Fibroblast of villous mesenchyme (primary cell): ENCODE results near the gene CDK6. TPM values are rescaled to one million over a fixed set of nuclear protein-coding genes. Genes with fewer than 3 reads are reported as not detected.

Experiments
- DNase-seq: peaks from one replicate; pipeline ENCODE4 v3.0.0-alpha.2; 2010; ENCODE audit warnings: low read depth
- H3K4me3 ChIP-seq: 2 replicates; pipeline ENCODE4 v1.5.1; 2011; ENCODE audit warnings: low read depth, mild to moderate bottlenecking, low read length
- total RNA-seq: library from RNA; depleted of rRNA; stranded (reverse); fragments of >200 nt; gene quantifications from 2 replicates; pipeline ENCODE4 v1.2.3, GENCODE V29; 2012
- TF ChIP-seq, protein P1 (sequence below): IDR thresholded peaks from 2 replicates; pipeline ENCODE4 v1.5.1; 2012; ENCODE audit warnings: low read depth, mild to moderate bottlenecking, low read length; ENCODE audit not compliant: insufficient read depth

Gene CDK6
- total RNA-seq, 1 donor = 30.7 TPM

DNA sequence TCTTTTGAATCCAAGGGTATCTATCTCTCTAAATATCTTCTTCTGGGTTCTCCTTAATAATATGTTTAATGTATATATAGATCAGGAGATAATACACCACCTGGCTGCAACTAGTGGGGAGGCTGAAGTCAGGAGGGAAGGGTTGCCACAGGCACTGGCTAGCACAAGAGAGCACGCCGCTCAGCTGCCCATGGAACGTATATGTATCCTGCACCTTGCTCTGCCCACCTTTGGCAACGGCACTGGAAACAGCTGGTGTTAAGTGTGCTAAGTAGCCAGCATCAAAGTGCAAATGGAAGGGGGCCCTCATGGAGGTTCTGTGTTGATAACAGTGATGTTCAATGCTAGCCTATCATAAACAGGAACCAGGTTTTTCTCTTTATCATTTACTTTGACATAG is 196.4 kb downstream of the CDK6 start:
- DNase-seq = no peak
- TF ChIP-seq, protein P1, sequence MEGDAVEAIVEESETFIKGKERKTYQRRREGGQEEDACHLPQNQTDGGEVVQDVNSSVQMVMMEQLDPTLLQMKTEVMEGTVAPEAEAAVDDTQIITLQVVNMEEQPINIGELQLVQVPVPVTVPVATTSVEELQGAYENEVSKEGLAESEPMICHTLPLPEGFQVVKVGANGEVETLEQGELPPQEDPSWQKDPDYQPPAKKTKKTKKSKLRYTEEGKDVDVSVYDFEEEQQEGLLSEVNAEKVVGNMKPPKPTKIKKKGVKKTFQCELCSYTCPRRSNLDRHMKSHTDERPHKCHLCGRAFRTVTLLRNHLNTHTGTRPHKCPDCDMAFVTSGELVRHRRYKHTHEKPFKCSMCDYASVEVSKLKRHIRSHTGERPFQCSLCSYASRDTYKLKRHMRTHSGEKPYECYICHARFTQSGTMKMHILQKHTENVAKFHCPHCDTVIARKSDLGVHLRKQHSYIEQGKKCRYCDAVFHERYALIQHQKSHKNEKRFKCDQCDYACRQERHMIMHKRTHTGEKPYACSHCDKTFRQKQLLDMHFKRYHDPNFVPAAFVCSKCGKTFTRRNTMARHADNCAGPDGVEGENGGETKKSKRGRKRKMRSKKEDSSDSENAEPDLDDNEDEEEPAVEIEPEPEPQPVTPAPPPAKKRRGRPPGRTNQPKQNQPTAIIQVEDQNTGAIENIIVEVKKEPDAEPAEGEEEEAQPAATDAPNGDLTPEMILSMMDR = no peak
- H3K4me3 ChIP-seq = no peak overlapping the region

DNA sequence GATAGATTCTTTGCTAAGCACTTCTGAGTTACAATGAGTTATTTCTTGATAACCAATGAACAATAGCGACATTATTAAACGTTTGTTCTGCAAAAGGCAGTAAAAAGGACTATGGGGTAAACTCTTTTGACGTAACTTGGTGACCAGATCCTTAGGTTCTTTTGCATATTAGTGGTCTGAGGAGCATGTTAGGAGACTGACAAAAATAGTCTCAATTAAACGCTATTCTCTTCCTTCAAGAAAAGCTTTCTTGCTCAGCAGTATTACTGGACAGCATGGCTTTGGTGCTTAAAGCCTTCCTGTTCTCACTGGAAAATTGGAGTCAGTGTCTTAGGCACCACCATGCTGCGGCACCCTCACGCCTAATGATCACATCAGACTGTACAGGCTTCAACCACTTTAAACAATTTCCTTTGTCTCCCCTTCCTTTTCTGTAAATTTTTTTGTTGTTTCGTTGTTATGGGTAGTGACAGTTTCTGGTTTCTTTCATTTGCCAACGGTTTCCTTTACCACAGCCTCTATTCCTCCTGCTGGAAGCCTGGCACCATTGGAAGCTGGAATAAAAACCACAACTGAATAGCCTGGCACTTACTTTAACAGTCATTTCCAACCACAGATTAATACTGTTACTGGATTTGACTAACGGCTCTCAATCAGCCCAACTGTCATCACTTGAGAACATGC is 197.0 kb downstream of the CDK6 start:
- no peak for DNase-seq
- no peak overlapping the region for H3K4me3 ChIP-seq
- TF ChIP-seq, protein P1 = no peak

DNA sequence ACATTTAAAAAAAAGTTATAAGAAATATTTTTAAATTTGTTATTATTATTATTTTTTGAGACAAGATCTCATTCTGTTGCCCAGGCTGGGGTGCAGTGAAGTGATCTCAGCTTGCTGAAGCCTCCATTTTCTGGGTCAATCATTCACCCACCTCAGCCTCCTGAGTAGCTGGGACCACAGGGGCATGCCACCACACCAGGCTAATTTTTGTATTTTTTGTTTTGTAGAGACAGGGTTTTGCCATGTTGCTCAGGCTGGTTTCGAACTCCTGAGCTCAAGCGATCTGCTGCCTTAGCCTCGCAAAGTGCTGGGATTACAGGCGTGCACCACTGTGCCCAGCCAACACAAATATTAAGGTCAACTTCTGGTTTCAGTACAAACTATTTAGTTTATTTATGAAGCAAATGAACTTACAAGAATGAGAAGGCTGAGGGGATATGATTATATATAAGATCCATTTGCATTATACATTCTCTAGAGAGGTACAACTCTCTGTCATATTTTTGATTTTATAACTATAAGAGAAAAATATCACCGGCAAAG is 200.3 kb downstream of the CDK6 start:
- TF ChIP-seq, protein P1 = no peak
- no peak for DNase-seq
- no peak overlapping the region for H3K4me3 ChIP-seq

DNA sequence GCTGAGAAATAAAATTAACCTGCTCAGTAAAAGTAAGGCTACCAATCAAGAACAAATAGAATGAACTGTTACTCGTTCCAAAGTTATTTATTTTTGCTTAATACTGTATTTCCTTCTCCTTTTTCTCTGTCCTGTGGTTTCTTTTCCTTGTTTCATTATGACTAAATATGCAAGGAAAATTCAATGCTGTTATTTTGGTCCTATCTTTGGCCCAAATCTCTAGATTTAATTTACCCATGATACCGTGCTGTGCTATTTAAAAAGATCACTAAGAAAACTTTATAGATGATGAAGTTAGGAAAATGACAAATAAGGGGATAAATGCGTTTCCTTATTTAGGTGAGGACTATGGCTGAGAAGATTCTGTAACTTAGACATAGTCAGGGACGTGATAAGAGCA is 200.8 kb downstream of the CDK6 start:
- TF ChIP-seq, protein P1 = no peak
- no peak for DNase-seq
- no peak overlapping the region for H3K4me3 ChIP-seq

DNA sequence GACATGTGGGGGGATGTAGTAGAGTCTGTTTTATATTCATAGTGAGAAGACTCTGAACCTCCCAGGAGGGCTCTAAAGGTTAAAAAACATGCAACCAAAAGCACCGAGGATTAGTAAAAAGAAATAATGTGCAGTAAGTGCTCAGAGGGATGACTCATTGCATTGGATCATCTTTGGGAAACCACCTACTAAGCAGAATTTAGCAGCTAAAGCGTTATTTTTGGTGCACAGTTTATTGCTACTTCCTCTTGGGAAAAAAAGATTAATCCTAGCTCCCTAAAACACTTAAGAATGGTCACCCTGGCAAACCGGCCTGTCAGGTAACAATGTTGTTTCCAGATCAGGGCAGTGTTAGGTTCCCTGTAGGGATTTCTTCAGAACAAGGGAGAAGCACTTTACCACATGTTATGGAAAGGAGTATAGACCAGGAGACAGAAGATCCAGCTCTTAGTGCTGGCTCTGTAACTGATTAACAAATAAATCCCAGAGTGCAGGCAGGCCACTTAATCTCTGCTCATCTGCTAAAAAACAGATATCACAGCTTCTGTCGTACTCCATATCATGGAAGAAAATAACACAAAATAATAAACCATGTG is 201.4 kb downstream of the CDK6 start:
- DNase-seq = peak; percentile 86
- no peak overlapping the region for H3K4me3 ChIP-seq
- TF ChIP-seq, protein P1 = no peak

DNA sequence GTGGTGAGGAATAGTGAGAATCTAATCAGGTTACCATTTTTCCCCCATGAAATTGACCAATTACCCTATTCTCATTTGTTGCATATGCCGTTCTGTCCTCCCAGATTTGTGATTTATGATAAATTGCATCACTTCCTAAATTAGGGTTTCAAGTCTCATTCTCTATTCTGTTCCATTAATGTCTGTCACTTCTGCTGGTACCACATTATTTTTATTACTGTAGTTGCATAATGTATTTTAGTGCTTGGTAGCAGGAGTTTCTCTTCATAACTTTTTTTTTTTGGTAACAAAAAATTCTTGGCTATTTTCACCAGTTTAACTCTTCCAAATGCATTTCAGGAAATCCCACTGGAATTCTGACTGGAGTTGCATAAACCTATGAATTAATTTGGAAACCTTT is 202.2 kb downstream of the CDK6 start:
- no peak for DNase-seq
- TF ChIP-seq, protein P1 = no peak
- no peak overlapping the region for H3K4me3 ChIP-seq
